H9 (cell line): ENCODE results near the gene NIN. TPM values are rescaled to one million over a fixed set of nuclear protein-coding genes. Genes with fewer than 3 reads are reported as not detected.

ENCODE experiments used
- DNase-seq: peaks from one replicate; pipeline ENCODE4 v3.0.0-alpha.2; 2017
- H2AFZ ChIP-seq: one replicate; pipeline ENCODE4 v1.6.1; 2013; ENCODE audit warnings: mild to moderate bottlenecking, low read length, control low read depth, moderate library complexity
- H2AK5ac ChIP-seq: 2 replicates; pipeline ENCODE4 v1.6.1; 2013; ENCODE audit warnings: low read length, control low read depth, mixed read lengths; ENCODE audit not compliant: insufficient read length
- H2BK120ac ChIP-seq: one replicate; pipeline ENCODE4 v1.6.1; 2013; ENCODE audit warnings: low read depth, mild to moderate bottlenecking, low read length, control low read depth, inconsistent platforms; ENCODE audit not compliant: poor library complexity, severe bottlenecking
- H2BK12ac ChIP-seq: 2 replicates; pipeline ENCODE4 v1.6.1; 2013; ENCODE audit warnings: low read length, control low read depth, mixed read lengths, low read depth; ENCODE audit not compliant: insufficient read length
- H2BK15ac ChIP-seq: 2 replicates; pipeline ENCODE4 v1.6.1; 2013; ENCODE audit warnings: low read depth, low read length, control low read depth
- H2BK20ac ChIP-seq: one replicate; pipeline ENCODE4 v1.6.1; 2013; ENCODE audit warnings: low read depth, mild to moderate bottlenecking, low read length, control low read depth, inconsistent platforms; ENCODE audit not compliant: poor library complexity, severe bottlenecking
- H2BK5ac ChIP-seq: 2 replicates; pipeline ENCODE4 v1.6.1; 2013; ENCODE audit warnings: low read length, control low read depth, mixed read lengths; ENCODE audit not compliant: insufficient read length
- H3K14ac ChIP-seq: 2 replicates; pipeline ENCODE4 v1.6.1; 2013; ENCODE audit warnings: low read length, control low read depth; ENCODE audit not compliant: insufficient read depth
- H3K18ac ChIP-seq: 2 replicates; pipeline ENCODE4 v1.6.1; 2013; ENCODE audit warnings: low read depth, mild to moderate bottlenecking, mixed read lengths, low read length, control low read depth; ENCODE audit not compliant: insufficient read length
- H3K23ac ChIP-seq: 2 replicates; pipeline ENCODE4 v1.6.1; 2013; ENCODE audit warnings: low read length, control low read depth, mixed read lengths, low read depth; ENCODE audit not compliant: insufficient read length
- H3K23me2 ChIP-seq: 2 replicates; pipeline ENCODE4 v1.6.1; 2013; ENCODE audit warnings: low read depth, mild to moderate bottlenecking, mixed read lengths, low read length, control low read depth; ENCODE audit not compliant: insufficient read length, poor library complexity, severe bottlenecking
- H3K27ac ChIP-seq: 2 replicates; pipeline ENCODE4 v1.5.1; 2013; ENCODE audit warnings: low read length, control low read depth, mixed read lengths, low read depth; ENCODE audit not compliant: insufficient read length
- H3K27me3 ChIP-seq: 2 replicates; pipeline ENCODE4 v1.6.1; 2013; ENCODE audit warnings: low read length, control low read depth, inconsistent platforms; ENCODE audit not compliant: insufficient read depth
- H3K4ac ChIP-seq: 2 replicates; pipeline ENCODE4 v1.6.1; 2013; ENCODE audit warnings: low read depth, mild to moderate bottlenecking, control low read depth, inconsistent platforms, low read length, moderate library complexity
- H3K4me1 ChIP-seq: 2 replicates; pipeline ENCODE4 v1.6.1; 2013; ENCODE audit warnings: low read length, control low read depth, inconsistent platforms; ENCODE audit not compliant: insufficient read depth
- H3K4me2 ChIP-seq: 2 replicates; pipeline ENCODE4 v1.6.1; 2013; ENCODE audit warnings: low read length, control low read depth, mixed read lengths; ENCODE audit not compliant: insufficient read length, insufficient read depth
- H3K56ac ChIP-seq: 2 replicates; pipeline ENCODE4 v1.6.1; 2013; ENCODE audit warnings: low read depth, mild to moderate bottlenecking, mixed read lengths, low read length, control low read depth; ENCODE audit not compliant: insufficient read length
- H3K79me1 ChIP-seq: 2 replicates; pipeline ENCODE4 v1.6.1; 2013; ENCODE audit warnings: low read depth, mild to moderate bottlenecking, moderate library complexity, low read length, control low read depth, inconsistent platforms; ENCODE audit not compliant: insufficient read depth, poor library complexity, severe bottlenecking
- H3K79me2 ChIP-seq: 2 replicates; pipeline ENCODE4 v1.6.1; 2013; ENCODE audit warnings: low read length, control low read depth, inconsistent platforms; ENCODE audit not compliant: insufficient read depth
- H3K9ac ChIP-seq: 2 replicates; pipeline ENCODE4 v1.6.1; 2013; ENCODE audit warnings: low read length, control low read depth, mixed read lengths; ENCODE audit not compliant: insufficient read length; ENCODE audit errors: extremely low read depth
- H3K9me3 ChIP-seq: one replicate; pipeline ENCODE4 v1.6.1; 2013; ENCODE audit warnings: low read depth, low read length, inconsistent platforms; ENCODE audit not compliant: control insufficient read depth
- H3T11ph ChIP-seq: one replicate; pipeline ENCODE4 v1.6.1; 2013; ENCODE audit warnings: mild to moderate bottlenecking, low read length, control low read depth, inconsistent platforms
- H4K20me1 ChIP-seq: one replicate; pipeline ENCODE4 v1.6.1; 2013; ENCODE audit not compliant: control insufficient read depth, insufficient read length, insufficient read depth
- H4K5ac ChIP-seq: 2 replicates; pipeline ENCODE4 v1.6.1; 2013; ENCODE audit warnings: low read depth, mild to moderate bottlenecking, mixed read lengths, low read length, control low read depth; ENCODE audit not compliant: insufficient read length
- H4K8ac ChIP-seq: replicated peaks from 2 replicates; pipeline ENCODE4 v1.6.1; 2013; ENCODE audit warnings: low read length, control low read depth, mixed read lengths, low read depth; ENCODE audit not compliant: insufficient read length
- H4K91ac ChIP-seq: 2 replicates; pipeline ENCODE4 v1.6.1; 2013; ENCODE audit warnings: low read depth, mild to moderate bottlenecking, moderate library complexity, mixed read lengths, low read length, control low read depth; ENCODE audit not compliant: insufficient read length
- H3K27ac Mint-ChIP-seq, 3 experiments: 2 replicates in 2 of 3; 3 replicates in 1 of 3; pipeline ENCODE4 v1.8.0; 2020 to 2021; ENCODE audit warnings: mixed read lengths in 3 of 3, mild to moderate bottlenecking in 1 of 3, moderate library complexity in 1 of 3
- H3K27me3 Mint-ChIP-seq: 2 replicates; pipeline ENCODE4 v1.8.0; 2021; ENCODE audit warnings: low read depth, mild to moderate bottlenecking, moderate library complexity, mixed read lengths
- H3K36me3 Mint-ChIP-seq, 3 experiments: 2 replicates in 2 of 3; 3 replicates in 1 of 3; pipeline ENCODE4 v1.8.0; 2020 to 2021; ENCODE audit warnings: low read depth in 3 of 3, mixed read lengths in 3 of 3; ENCODE audit not compliant: insufficient read depth in 1 of 3
- H3K4me1 Mint-ChIP-seq, 2 experiments: 2 replicates each; pipeline ENCODE4 v1.8.0; 2020; ENCODE audit warnings: mixed read lengths in 2 of 2
- H3K4me3 Mint-ChIP-seq, 2 experiments: 2 replicates in 1 of 2; 3 replicates in 1 of 2; pipeline ENCODE4 v1.8.0; 2020 to 2021; ENCODE audit warnings: mild to moderate bottlenecking in 2 of 2, mixed read lengths in 2 of 2, moderate library complexity in 1 of 2
- H3K9me3 Mint-ChIP-seq, 2 experiments: 2 replicates in 1 of 2; 3 replicates in 1 of 2; pipeline ENCODE4 v1.8.0; 2020; ENCODE audit warnings: mild to moderate bottlenecking in 2 of 2, mixed read lengths in 2 of 2, moderate library complexity in 1 of 2
- WGBS: extraction: QIAGEN DNeasy Blood & Tissue Kit; methylation state at CpG from one replicate; pipeline ENCODE4 v1.1.7; 2013; ENCODE audit warnings: missing lambda C conversion rate, low lambda C conversion rate, mixed read lengths; ENCODE audit not compliant: insufficient read length; ENCODE audit errors: extremely low coverage; 5-methylcytosine and 5-hydroxymethylcytosine counted together
- total RNA-seq: library from RNA; stranded (reverse); gene quantifications from 2 replicates; pipeline ENCODE4 v1.2.1, GENCODE V29; 2021
- TF ChIP-seq, protein P1 (sequence below): fragments of 200-600 bp; sonication (generic); conservative IDR thresholded peaks from 3 replicates; pipeline ENCODE4 v1.8.0; 2021; ENCODE audit warnings: antibody characterized with exemption, mild to moderate bottlenecking

NIN gene
- total RNA-seq, 1 experiment from 2014 or later = 18.4 TPM

DNA sequence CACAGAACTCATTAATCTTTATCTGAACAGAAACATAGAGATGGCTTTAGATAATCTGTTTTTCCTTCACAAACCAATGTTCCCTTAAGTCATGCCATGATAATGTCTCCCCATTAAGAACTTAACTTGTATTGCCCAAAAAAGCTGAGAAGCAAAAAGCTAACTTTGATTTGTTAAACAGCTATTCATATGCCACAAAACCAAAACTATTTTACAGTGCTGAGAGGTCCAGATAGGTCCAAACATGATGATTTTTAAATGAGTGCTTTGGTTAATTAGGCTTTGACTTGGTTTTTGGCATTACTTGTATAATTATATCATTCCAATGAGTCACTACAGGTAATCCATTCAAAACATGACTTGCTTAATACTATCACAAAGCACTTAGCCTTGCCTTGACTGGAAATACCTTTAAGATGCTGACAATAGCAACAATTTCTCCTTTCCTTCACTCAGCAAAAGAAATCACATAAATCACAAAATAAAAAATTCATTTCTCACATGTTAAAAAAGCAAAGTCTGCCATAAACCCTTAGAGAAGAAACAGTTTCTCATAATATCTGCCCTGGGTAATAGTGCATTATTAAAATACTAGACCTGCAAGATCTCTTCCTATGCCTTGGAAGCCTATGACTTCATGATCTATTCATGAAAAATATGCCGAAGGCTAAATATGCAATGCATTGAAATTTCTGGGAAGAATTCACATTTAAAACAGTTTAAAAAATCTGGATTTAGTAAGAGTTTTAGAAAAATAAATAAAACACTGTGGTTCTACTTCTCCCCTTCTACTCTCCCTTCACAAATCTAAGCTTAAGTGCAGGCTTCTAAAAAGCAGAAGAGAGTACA is 110.8 kb downstream of the NIN start:
- H2BK20ac ChIP-seq = no peak overlapping the region
- no peak overlapping the region for H2BK12ac ChIP-seq
- H2BK5ac ChIP-seq = no peak overlapping the region
- H3K79me1 ChIP-seq = no peaks in the 10 kb centered on the region
- no peak overlapping the region for H4K91ac ChIP-seq
- no peaks in the 10 kb centered on the region for H3K23me2 ChIP-seq
- Mint-ChIP-seq H3K27me3 (no peaks in the 10 kb centered on the region), H3K36me3 (peaks cover 0 to 4% (median under 1%) of the 10 kb centered on the region in 3 experiments; a peak in 2 of 7 replicates), H3K9me3 (no peaks in the 10 kb centered on the region), H3K4me1 (peaks cover 4 to 8% of the 10 kb centered on the region in 2 experiments; a peak in 3 of 4 replicates), H3K4me3 (no peak overlapping the region), H3K27ac (no peak overlapping the region)
- no peak overlapping the region for H3K14ac ChIP-seq
- H4K5ac ChIP-seq = no peak overlapping the region
- H3K23ac ChIP-seq = no peak overlapping the region
- no peak for DNase-seq
- no peak overlapping the region for H3K56ac ChIP-seq
- no peak overlapping the region for H3K4me2 ChIP-seq
- H4K20me1 ChIP-seq = no peaks in the 10 kb centered on the region
- no CpG with 5 or more reads among the region's 1 CpG for WGBS
- no peak overlapping the region for H3T11ph ChIP-seq
- no peak overlapping the region for H3K27ac ChIP-seq
- H2AK5ac ChIP-seq = no peak overlapping the region
- no peaks in the 10 kb centered on the region for H3K27me3 ChIP-seq
- no peak overlapping the region for H2AFZ ChIP-seq
- TF ChIP-seq, protein P1, sequence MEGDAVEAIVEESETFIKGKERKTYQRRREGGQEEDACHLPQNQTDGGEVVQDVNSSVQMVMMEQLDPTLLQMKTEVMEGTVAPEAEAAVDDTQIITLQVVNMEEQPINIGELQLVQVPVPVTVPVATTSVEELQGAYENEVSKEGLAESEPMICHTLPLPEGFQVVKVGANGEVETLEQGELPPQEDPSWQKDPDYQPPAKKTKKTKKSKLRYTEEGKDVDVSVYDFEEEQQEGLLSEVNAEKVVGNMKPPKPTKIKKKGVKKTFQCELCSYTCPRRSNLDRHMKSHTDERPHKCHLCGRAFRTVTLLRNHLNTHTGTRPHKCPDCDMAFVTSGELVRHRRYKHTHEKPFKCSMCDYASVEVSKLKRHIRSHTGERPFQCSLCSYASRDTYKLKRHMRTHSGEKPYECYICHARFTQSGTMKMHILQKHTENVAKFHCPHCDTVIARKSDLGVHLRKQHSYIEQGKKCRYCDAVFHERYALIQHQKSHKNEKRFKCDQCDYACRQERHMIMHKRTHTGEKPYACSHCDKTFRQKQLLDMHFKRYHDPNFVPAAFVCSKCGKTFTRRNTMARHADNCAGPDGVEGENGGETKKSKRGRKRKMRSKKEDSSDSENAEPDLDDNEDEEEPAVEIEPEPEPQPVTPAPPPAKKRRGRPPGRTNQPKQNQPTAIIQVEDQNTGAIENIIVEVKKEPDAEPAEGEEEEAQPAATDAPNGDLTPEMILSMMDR = no peak
- H2BK15ac ChIP-seq = no peak overlapping the region
- no peak overlapping the region for H4K8ac ChIP-seq
- no peak overlapping the region for H3K9ac ChIP-seq
- H3K4ac ChIP-seq = no peak overlapping the region
- no peaks in the 10 kb centered on the region for H3K4me1 ChIP-seq
- no peaks in the 10 kb centered on the region for H3K79me2 ChIP-seq
- H3K9me3 ChIP-seq = no peaks in the 10 kb centered on the region
- no peak overlapping the region for H3K18ac ChIP-seq
- no peak overlapping the region for H2BK120ac ChIP-seq
